Measurements from ENCODE around the gene IL25.

- TF ChIP-seq CHD2 (IDR thresholded peaks at IDR 0.05; ENCODE audit: low read length) (no peak), POLR2A (IDR thresholded peaks at IDR 0.05; ENCODE audit: control extremely low read depth in 1 of 2, low read depth in 2 of 2, low read length in 2 of 2) (no peak), EZH2 (IDR thresholded peaks at IDR 0.05; ENCODE audit: low read depth, low read length, severe bottlenecking) (no peak), JUN (IDR thresholded peaks at IDR 0.05; ENCODE audit: low read depth, low read length) (no peak), CEBPB (IDR thresholded peaks at IDR 0.05; ENCODE audit: low read depth, low read length) (no peak), HDAC2 (IDR thresholded peaks at IDR 0.05; ENCODE audit: borderline replicate concordance in 1 of 2, low read depth in 2 of 2, low read length in 2 of 2) (no peak), GABPA (IDR thresholded peaks at IDR 0.05; ENCODE audit: borderline replicate concordance, insufficient read depth, low read length) (no peak)
- TF ChIP-seq, protein P1, sequence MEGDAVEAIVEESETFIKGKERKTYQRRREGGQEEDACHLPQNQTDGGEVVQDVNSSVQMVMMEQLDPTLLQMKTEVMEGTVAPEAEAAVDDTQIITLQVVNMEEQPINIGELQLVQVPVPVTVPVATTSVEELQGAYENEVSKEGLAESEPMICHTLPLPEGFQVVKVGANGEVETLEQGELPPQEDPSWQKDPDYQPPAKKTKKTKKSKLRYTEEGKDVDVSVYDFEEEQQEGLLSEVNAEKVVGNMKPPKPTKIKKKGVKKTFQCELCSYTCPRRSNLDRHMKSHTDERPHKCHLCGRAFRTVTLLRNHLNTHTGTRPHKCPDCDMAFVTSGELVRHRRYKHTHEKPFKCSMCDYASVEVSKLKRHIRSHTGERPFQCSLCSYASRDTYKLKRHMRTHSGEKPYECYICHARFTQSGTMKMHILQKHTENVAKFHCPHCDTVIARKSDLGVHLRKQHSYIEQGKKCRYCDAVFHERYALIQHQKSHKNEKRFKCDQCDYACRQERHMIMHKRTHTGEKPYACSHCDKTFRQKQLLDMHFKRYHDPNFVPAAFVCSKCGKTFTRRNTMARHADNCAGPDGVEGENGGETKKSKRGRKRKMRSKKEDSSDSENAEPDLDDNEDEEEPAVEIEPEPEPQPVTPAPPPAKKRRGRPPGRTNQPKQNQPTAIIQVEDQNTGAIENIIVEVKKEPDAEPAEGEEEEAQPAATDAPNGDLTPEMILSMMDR (IDR thresholded peaks at IDR 0.05; ENCODE audit: control extremely low read depth in 1 of 3, insufficient read depth in 1 of 3, low read depth in 1 of 3, low read length in 3 of 3) = no peak
Measured at GRCh38 chr14:23385244-23385641, 12.6 kb downstream of the IL25 start.

All from H1 (cell line).